DMS153 (cell line): ENCODE results near the gene MTFR1L.
A peak's percentile ranks its signal among the peaks of the same experiment; 100 is the strongest.

Source experiments
- DNase-seq: peaks from one replicate; lab custom pipeline; 2025; lab: John Stamatoyannopoulos, UW

Gene MTFR1L

DNA sequence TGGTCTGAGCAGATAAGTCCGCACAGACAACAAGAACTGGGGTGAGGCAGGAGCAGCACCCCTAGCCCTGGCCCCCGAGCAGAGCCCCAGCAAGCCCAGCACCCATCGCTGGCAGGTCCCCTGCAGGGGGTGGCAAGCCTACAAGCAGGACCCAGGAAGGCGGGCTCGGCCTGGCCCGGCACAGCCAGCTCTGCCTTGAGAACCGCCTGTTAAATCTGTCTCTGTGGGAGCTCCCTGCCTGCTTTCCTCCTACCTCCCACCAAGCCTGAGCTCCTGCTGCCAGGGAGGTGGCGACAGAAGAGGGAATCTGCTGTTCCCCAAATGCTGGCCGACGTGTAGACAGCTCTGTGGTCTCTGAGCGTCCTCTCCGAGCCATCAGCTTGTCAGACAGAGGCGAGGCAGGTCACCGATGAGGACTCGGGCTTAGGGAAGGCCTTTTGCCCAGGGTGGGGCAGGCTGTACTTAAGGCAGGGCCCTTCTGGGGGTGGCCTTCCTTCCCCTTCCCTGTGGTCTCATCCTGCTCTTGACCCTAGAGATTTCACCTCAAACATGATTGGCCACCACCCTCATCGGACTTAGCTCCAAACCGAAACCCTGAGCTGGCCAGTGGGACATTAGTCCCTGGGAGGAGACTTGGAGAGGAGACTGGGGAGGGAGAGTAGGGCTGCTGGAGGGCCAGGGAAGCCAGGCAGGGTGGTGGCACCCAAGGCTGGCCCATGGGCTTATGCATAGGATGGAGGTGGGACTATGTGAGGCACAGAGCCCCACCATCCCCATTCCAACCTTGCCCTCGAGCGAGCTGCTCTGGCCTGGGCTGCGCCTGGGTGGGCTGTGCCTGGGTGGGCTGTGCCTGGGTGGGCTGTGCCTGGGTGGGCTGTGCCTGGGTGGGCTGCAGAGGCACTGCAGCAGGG lies 12.0 kb upstream of the MTFR1L start:
- no peak for DNase-seq

DNA sequence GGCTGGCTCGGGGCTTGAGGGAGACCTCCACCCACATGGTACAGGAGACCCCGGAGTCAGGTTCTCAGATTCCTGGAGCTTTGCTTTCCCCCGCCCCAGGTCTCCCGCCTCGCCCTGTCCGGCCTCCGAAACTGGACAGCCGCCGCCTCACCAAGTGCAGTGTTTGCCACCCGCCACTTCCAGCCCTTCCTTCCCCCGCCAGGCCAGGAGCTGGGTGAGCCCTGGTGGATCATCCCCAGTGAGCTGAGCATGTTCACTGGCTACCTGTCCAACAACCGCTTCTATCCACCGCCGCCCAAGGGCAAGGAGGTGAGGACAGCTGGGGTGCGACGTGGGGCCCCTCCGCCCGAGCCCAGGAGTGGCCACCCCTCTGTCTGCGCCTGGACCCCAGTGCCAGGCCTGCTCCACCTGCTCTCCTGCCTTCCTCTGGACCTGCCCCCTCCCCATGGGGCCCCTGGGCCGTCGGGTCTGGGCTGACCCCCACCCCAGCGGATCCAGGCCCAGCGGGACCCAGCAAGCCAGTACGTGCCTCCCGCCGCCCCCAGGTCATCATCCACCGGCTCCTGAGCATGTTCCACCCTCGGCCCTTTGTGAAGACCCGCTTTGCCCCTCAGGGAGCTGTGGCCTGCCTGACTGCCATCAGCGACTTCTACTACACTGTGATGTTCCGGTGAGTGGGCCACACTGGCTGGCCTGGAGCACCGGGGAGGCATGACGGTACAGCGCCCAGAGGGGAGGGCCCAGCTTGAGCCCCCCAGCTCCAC lies 11.1 kb upstream of the MTFR1L start:
- DNase-seq: no peak

DNA sequence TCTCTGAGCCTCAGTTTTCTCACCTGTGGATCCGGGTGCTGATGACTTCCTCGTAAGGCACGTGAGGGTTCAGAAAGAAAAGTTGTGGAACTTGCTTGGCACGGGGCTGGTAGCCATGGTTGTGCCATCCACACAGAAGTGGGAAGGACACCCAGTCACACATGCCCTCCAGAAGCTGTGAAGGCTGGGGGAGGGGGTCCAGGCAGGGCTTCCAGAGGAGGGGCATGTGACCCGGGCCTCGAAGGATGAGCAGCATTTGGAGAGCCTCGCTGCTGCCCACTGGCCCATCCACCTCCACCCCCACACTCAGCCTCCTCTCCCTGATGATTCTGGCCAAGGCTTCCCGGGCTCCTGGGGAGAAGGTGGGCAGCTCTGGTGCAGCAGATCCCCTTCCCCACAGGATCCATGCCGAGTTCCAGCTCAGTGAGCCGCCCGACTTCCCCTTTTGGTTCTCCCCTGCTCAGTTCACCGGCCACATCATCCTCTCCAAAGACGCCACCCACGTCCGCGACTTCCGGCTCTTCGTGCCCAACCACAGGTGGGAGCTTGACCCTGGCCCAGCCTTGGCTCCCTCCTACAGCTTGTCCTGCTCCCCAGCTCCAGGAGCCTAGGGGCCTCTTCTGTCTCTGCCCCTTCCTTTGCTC lies 10.3 kb upstream of the MTFR1L start:
- no peak for DNase-seq

DNA sequence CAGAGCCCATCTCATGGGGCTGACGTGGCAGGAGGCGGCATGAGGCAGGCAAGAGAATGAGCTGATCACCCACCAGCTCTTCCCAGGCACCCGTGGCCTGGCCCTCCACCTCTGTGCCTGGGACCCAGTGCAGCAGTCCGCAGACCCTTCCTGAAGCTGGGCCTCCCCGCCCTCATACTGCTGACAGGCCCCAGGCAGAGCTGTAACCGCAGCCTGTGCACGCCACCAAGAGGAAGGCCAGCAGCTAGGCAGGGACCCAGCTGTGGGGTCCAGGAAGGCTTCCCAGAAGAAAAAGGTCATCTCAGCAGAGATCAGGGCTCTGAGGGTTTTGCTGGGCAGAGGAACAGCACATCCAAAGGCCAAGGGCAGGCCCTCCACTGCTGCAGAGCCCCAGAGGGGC lies 9.8 kb upstream of the MTFR1L start:
- DNase-seq: no peak

DNA sequence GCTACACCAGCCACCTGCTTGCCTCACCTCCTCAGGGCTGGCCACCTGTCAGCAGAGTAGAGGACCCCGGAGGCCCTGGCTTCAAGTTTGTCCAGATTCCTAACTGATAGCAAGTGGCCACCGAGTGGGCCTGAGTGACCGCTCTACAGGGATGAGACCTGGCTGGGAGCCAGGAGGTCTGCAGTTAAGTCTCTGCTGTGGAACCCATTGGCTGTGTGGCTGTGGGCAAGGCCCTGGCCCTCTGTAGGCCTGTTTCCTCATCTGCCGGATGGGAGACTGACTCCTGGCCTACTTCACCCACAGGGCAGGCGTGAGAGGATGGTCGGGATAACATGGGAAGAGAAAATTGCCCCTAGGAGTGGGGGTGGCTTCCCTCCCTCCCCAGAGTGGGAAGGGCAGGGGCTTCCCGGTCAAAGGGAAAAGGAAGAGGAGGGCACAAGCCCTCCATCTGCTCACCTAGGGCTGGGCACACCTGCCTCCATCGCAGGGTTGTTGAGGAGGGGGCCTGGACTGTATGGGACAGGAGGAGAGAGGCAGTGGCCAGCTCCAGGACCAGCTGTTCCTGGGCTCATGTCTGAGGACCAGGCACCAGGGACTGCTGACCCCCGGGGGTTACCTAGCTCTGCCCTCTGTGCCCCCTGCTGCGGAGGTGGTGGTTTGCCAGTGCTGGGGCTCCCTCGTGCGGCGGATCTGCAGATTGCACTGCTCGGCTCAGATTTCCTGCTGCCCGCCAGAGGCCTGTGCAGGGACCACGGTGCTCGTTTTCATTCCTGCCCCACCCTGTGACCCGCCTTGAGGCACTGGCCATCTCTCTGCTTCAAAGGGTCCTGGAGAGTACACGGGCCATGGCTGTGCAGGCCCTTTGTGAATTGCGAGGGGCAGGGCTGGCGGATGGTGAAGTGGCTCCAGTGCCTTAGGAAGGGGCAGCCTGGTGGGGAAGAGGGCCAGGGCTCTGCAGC lies 9.1 kb upstream of the MTFR1L start:
- DNase-seq: peak; percentile 26

DNA sequence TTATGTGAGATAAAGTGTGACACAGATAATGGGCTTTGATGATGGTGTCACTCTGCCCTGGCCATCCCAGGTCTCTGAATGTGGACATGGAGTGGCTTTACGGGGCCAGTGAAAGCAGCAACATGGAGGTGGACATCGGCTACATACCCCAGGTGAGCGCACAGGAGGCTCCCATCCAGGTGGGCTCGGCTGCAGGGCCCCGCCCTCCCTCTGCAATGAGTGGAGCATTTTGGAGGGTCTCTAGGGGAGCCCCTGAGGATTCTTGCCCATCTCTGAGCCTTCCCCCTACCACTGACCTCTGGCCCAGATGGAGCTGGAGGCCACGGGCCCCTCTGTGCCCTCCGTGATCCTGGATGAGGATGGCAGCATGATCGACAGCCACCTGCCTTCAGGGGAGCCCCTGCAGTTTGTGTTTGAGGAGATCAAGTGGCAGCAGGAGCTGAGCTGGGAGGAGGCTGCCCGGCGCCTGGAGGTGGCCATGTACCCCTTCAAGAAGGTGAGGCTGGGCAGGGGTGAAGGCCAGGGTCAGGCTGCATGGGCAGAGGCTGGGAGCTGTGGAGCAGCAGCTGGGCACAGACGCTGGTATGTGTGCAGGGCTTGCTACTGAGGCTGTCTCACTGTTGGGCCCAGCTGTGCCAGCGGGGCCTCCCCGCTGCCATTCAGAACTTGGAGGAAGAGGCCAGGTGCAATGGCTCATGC lies 8.2 kb upstream of the MTFR1L start:
- no peak for DNase-seq

DNA sequence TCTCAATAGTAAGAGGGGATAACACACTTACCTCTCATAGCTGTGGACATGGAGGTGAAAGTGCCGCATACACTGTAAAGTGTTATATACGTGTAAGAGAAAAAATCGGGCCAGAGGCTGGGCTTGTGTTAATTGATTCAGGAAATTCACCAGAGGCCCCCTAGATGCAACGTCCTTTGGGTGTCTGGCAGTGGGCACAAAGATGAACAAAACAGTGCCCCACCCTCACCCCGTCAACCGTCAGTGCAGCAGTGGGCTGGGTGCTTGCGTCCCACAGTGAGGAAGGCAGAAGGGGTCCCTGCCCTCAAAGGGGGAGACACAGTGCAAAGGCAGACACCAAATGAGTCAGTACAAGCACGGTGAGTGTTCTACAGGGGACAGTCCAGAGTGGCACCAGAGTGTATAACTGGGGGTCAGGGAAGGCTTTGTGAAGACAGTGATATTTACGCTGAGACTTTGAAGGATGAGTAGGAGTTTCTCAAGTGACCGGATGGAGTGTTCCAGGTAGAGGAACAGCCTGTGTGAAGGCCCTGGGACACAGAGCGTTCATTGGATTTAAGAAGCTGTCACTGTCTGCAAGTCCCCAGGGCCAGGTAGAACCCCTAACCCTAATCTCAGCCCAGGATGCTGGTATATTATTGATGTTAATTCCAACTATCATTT lies 6.6 kb upstream of the MTFR1L start:
- no peak for DNase-seq

DNA sequence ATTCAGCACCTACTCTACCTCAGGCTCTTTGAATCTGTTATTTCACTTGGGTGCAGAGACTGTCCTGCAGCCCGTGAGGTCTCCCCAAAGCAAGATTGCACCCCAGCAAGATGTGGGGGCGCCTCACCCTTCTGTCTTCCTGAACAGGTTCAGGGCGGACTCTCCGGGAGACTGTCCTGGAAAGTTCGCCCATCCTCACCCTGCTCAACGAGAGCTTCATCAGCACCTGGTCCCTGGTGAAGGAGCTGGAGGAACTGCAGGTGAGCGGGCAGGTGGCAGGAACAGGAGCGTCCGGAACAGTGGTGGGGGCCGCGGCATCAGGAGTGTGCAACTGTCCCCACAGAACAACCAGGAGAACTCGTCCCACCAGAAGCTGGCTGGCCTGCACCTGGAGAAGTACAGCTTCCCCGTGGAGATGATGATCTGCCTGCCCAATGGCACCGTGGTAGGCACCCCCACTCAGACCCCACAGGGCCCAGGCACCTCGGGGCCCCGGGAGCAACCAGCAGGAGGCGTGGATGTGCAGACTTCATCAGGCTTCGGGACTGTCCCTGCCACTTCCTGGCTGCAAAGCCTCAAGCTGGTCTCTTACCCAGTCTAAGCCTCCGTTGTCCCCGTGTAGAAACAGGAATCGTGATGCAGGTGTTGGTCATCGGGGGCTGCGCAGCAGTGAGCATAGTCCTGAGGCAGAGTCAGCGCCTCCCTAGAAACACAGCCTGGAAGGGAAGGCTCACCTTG lies 5.9 kb upstream of the MTFR1L start:
- no peak for DNase-seq

DNA sequence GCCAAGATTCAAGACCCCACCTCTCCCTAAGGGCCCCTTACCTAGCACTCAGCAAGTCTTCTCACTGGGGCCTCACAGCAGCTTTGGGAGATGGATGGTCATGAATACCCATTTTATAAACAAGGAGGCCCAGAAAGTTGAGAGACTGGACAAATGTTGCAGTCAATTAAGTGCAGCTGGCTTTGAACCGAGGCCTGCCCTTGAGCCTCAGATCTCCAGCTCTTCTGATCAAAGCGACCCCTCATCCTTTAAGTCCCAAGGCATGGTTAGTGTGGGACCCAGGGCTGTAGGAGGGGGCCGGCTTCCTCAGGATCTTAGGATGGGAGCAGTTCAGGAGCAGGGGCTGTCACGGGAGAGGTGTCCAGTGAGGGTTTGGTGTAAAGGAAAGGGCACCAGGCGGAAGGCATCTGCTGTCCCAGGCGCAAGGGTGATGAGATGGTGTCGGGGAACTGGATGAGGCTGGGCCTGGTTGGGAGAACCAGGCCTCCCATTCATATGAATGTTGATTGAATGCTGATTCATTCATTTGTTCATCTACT lies 5.1 kb upstream of the MTFR1L start:
- no peak for DNase-seq

DNA sequence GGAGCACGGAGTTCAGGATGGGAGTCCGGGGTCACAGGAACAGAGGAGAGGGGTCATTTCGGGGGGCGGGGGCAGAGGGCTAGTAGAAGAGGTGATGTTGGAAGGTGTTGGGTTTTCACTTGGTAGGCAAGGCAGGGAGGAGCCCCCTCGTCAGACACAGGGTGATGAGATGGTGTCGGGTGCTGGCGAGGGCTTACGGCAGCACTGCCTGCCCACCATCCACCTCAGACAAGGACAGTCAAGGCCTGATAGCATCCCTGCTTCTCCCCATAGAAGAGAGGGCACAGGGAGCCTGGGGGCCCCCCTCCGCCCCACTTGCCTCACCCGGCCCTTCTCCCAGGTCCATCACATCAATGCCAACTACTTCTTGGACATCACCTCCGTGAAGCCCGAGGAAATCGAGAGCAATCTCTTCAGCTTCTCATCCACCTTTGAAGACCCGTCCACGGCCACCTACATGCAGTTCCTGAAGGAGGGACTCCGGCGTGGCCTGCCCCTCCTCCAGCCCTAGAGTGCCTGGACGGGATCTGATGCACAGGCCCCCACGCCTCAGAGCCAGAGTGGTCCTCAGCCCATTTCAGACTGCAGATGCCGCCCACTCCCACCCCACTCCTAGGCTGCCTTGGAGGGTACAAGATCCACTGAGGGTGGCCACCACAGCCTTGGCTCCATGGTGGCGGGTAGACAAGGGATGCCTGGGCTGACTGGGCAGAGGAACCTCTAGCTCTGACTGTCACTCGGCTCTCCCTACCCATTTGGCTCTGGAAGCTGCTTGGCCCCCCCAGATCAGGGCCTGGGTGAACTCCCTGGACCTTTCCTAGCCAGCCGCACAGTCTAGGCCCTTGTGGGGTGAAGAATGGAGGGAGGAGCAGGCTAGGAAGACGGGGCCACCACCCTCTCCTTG lies 4.3 kb upstream of the MTFR1L start:
- DNase-seq: no peak

DNA sequence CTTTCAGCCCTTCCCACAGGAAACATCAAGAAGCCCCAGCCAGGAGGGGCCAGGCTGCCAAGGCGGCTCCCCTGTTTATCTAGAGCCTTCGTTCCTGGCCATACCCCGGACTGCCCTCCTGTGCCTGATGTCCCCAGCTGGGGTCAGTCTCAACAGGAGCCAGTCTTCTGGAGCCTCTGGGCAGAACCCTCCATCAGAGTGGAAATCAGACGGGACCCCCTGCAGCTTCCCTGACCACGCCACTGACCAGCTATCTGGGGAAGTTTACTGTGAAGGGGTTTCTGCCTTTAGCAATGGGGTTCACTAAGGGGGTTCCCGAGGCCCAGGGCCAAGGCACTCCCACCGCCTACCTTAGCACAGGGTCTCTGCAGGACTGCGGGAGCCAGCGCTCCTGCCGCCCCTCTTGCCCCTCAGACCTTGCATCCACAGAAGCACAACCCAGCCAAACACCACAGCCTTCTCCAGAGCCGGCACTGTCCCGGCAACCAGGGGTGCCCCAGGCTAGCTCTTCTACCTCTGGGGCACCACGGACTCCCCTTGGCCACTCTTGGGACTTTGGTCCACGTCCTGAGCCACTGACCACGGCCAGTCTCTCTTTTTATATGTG lies 3.5 kb upstream of the MTFR1L start:
- DNase-seq: no peak

DNA sequence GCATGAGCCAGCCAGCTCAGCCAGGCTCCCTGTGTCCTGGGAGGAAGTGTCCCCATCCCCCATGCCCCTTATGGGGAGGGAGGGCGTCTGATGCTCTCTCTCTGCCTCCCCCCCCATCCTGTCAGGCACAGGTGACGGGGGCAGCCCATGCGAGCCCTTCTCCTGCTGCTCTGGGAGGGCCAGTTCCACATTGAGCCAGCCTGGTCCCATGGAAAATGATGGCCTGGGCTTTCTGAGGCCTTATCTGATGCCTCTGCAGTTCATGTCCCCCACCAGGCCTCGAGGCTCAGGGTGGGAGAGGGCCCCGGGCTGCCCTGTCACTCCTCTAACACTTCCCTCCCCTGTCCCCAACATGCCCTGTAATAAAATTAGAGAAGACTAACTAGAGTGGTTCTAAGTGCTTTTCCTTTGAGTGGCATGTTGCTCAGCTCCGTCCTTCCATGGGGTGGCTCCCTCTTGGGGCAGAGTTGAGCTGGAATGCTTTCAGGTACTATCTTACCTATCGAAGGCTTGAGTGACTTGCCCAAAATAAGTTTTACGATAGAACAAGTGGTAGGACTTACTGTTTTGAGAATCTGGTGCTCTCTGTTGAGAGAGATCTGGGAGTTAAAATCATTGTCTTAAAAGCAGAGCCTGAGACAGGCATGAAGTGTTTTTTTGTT lies 1.8 kb upstream of the MTFR1L start:
- no peak for DNase-seq

DNA sequence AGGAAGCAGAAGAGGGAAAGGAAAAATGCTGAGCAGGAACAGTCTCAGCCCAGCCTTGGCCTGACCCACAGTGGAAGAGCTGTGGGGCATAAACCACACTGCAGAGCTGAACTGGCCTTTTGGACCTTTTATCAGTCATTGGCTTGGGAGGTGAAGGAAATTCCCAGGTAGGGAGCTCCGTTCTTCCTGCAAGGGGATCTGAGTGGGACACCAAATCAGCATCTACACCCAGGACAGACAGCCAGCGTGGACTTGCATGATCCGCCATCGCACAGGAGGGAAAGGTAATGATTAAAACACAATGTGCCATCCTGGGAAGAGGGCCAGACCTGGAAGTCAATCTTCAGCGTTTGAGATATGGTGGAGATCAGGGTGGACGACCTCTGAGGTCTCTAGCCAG lies 1.2 kb upstream of the MTFR1L start:
- no peak for DNase-seq

DNA sequence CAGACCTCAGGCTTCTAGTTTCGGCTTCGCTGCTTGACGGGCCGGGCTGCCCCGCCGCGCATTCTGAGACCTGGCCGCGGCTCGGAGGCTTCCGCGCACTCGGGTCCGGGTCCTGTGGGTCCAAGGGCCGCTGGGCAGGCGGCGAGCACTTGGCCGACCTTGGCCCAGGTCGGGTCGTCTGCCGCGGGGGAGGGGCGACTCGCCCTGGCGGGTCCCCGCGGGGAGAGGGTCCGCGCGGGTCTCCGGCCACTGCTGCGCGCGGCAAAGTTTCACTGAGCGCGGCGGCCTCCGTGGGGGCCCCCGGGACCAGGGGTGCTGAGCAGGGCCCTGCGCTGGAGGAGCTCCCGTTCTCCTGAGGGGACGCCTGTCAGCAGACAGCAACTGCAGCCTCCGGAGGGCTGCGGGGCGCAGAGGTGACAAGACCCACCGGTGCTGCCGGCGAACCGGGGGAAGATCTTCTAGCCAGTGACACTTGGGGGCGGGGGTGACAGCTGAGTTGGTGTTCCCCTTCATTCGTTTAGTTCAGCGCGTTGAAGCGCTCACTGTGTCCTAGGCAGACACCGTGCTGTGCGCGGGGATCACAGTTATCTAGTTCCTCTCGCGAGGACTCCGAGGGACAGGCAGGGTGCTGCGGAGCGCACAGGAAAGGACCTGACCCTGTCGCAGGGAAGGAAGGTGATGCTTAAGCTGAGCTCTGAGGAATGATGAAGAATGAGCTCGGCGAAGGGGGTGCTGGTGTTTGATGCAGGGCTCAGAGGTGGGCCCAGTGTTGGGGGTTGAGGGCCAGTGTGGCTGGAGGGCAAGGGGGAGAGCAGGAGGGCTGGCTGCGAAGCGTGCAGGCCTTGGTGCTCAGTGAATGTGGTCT lies 725 bp downstream of the MTFR1L start:
- DNase-seq: peak; percentile 60

DNA sequence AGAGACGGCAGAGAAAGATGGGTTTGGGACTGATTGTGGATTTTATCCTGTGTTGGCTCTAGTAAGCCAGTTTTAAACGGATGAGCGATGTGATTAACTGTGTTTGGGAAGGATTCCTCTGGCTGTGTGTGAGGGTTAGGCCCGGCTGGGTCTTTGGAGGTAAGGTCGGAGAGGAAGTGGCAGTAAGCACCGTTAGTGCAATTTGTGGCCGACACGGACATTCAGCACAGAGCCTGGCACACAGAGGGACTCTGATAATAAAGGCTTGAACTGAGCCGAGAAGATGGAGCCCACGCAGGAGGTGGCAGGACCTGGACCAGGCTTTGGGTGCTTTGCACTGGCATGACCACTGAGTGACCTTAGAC lies 1.3 kb downstream of the MTFR1L start:
- DNase-seq: no peak

DNA sequence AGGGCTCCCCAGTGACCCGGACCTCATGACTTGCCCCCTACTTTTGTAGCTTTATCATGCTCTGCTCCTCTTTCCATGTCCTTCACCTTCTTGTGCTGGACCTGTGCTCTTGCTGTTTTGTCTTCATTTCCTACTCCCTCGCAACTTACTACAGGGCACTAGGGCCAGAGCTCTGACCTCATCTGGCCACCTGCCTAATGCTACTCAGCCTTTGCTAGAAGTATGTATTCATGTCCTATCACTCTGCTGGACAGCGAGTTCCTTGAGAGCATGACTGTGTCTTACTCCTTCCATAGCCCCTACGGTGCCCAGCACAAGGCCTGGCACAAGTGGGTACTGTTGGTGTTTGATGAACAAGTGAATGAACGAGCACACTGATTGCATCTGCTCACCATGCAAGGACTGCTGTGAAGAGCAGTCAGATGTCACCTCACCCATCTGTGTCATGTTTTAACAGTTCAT lies 1.9 kb downstream of the MTFR1L start:
- no peak for DNase-seq
